ENCODE measurements around the gene ZDHHC19. TPM values are rescaled to one million over a fixed set of nuclear protein-coding genes. Genes with fewer than 3 reads are reported as not detected.

Gene ZDHHC19
- total RNA-seq (10 to 100 TPM in 3 of 7 donors, 1 to 10 TPM in 3, under 1 TPM in 1; 0.79 to 44.6 (median 7.9) TPM), polyA plus RNA-seq (10 to 100 TPM in 1 of 3 donors, 1 to 10 TPM in 2; 3.2 to 15.4 (median 6.2) TPM)
- long read RNA-seq, donor 1 = 0 reads
- long read RNA-seq, donor 2 = 0 reads

- Histone ChIP-seq H3K4me3 (no peak within 1 kb of the TSS), H3K9me3 (no peaks in the 10 kb centered on the region), H3K27ac (no peak within 1 kb of the TSS), H3K4me1 (peaks cover 0 to 25% (median 9%) of the 10 kb centered on the region in 6 donors), H3K27me3 (replicated peaks in 1 of 7) (peaks cover 0 to 8% (median 0%) of the 10 kb centered on the region in 7 donors), H3K36me3 (no peaks in the 10 kb centered on the region)
- 65 to 80% (median 75%) methylated on average over 22 to 23 of the region's 23 CpGs for WGBS, 5 donors
- no peak for TF ChIP-seq POLR2A (IDR thresholded peaks at IDR 0.05)
- TF ChIP-seq POLR2AphosphoS5 (IDR thresholded peaks at IDR 0.05) = no peak
- TF ChIP-seq CTCF (IDR thresholded peaks at IDR 0.05 in 8 of 11, conservative IDR thresholded peaks at IDR 0.05 in 3 of 11) = no peak
- DNase-seq = peak; percentile 66
- intact Hi-C loops (cut with DNase I; ENCODE audit: low total_unique reads) = no loop called here
Observed at GRCh38 chr3:196210673-196211556, at the start of gene ZDHHC19. Gene ZDHHC19, minus strand, starts transcription at chr3:196211400. Its CDS starts 85 bp downstream, at chr3:196211315.

GRCh38 chr3:196260784-196261183 lies 49.6 kb upstream of the ZDHHC19 start:
- H3K4me3 ChIP-seq = no peak overlapping the region
- H3K36me3 ChIP-seq = peaks cover 0 to 93% (median 49%) of the 10 kb centered on the region in 6 donors
- TF ChIP-seq CTCF (IDR thresholded peaks at IDR 0.05 in 8 of 11, conservative IDR thresholded peaks at IDR 0.05 in 3 of 11) (no peak), POLR2A (IDR thresholded peaks at IDR 0.05) (no peak), POLR2AphosphoS5 (IDR thresholded peaks at IDR 0.05) (no peak)
- no peaks in the 10 kb centered on the region for H3K4me1 ChIP-seq
- no peak overlapping the region for H3K27ac ChIP-seq
- H3K27me3 ChIP-seq (replicated peaks in 1 of 7) = no peaks in the 10 kb centered on the region
- no peak for DNase-seq
- no peaks in the 10 kb centered on the region for H3K9me3 ChIP-seq
- intact Hi-C loops (cut with DNase I; ENCODE audit: low total_unique reads) = no loop called here
- WGBS, 5 donors = 95 to 99% (median 97%) methylated on average over 4 of the region's 4 CpGs

GRCh38 chr3:196255776-196256175 lies 44.6 kb upstream of the ZDHHC19 start:
- WGBS, 5 donors = 79 to 94% (median 81%) methylated on average over 1 of the region's 1 CpG

More at GRCh38 chr3:196255776-196256175, 44.6 kb upstream of the ZDHHC19 start:
- Histone ChIP-seq H3K4me1 (peaks cover 0 to 7% (median 0%) of the 10 kb centered on the region in 6 donors), H3K36me3 (peaks cover 0 to 88% (median 37%) of the 10 kb centered on the region in 6 donors), H3K4me3 (no peak overlapping the region), H3K27ac (no peak overlapping the region), H3K27me3 (replicated peaks in 1 of 7) (no peaks in the 10 kb centered on the region), H3K9me3 (no peaks in the 10 kb centered on the region)
- TF ChIP-seq CTCF (IDR thresholded peaks at IDR 0.05 in 8 of 11, conservative IDR thresholded peaks at IDR 0.05 in 3 of 11) (no peak), POLR2AphosphoS5 (IDR thresholded peaks at IDR 0.05) (no peak), POLR2A (IDR thresholded peaks at IDR 0.05) (no peak)
- no peak for DNase-seq
- intact Hi-C loops (cut with DNase I; ENCODE audit: low total_unique reads) = no loop called here
